NT2/D1 (cell line): ENCODE data around the gene RPSA.
"Not testable (repeated sequence)": the region's sequence is repeated elsewhere in the genome, so short reads cannot be mapped to it uniquely, and the experiment has no call there.

Source experiments
- SUZ12 ChIP-seq: IDR thresholded peaks from 2 replicates; pipeline ENCODE4 v1.6.1; 2011; ENCODE audit not compliant: insufficient read length, insufficient read depth; ENCODE audit errors: extremely low read depth
- YY1 ChIP-seq: IDR thresholded peaks from 2 replicates; pipeline ENCODE4 v1.6.1; 2011; ENCODE audit not compliant: insufficient read length, insufficient read depth
- ZNF274 ChIP-seq: IDR thresholded peaks from 2 replicates; pipeline ENCODE4 v1.6.1; 2011; ENCODE audit warnings: mild to moderate bottlenecking, low read depth, low read length

- TF ChIP-seq ZNF274, SUZ12, YY1: not testable (repeated sequence)
Observed at GRCh38 chr3:39415302-39415701, 8.8 kb downstream of the RPSA start.
